ENCODE results near the gene LPP. TPM values are rescaled to one million over a fixed set of nuclear protein-coding genes. Genes with fewer than 3 reads are reported as not detected.

LPP gene
- total and polyA plus RNA-seq, 2 of the 13 experiments (the other 11 are each of a cell fraction or from before 2014, with no cell fraction given): 19.2 to 29.9 TPM

- TF ChIP-seq ZNF407 (CRISPR knock-in tag; IDR thresholded peaks at IDR 0.05; ENCODE audit: not compliant biosample characterization) (no peak), RFX3 (CRISPR knock-in tag; IDR thresholded peaks at IDR 0.05) (peak; percentile 26; the same call in 1 of the 2 replicates), ZFP90 (CRISPR knock-in tag; IDR thresholded peaks at IDR 0.05; ENCODE audit: borderline replicate concordance) (peak; percentile 86; the same call in 1 of the 2 replicates), HMG20A (CRISPR knock-in tag; IDR thresholded peaks at IDR 0.05; ENCODE audit: borderline replicate concordance) (peak; percentile 99), STAT6 (CRISPR knock-in tag; IDR thresholded peaks at IDR 0.05; ENCODE audit: borderline replicate concordance) (peak; percentile 96), IRF9 (CRISPR knock-in tag; IDR thresholded peaks at IDR 0.05; ENCODE audit: borderline replicate concordance) (no peak), NR3C1 (CRISPR knock-in tag; IDR thresholded peaks at IDR 0.05) (no peak), ZNF234 (CRISPR knock-in tag; conservative IDR thresholded peaks at IDR 0.05) (no peak), SMYD3 (CRISPR knock-in tag; IDR thresholded peaks at IDR 0.05) (peak; percentile 55; the same call in 1 of the 2 replicates), GZF1 (CRISPR knock-in tag; IDR thresholded peaks at IDR 0.05) (no peak), PCBP1 (IDR thresholded peaks at IDR 0.05; ENCODE audit: borderline replicate concordance, low read depth, low read length) (no peak), MTF1 (CRISPR knock-in tag; IDR thresholded peaks at IDR 0.05) (peak; percentile 73; the same call in 1 of the 2 replicates), ZNF564 (CRISPR knock-in tag; IDR thresholded peaks at IDR 0.05) (no peak), ZBTB10 (CRISPR knock-in tag; IDR thresholded peaks at IDR 0.05; ENCODE audit: borderline replicate concordance) (peak; percentile 76; the same call in 1 of the 2 replicates), ZFP82 (CRISPR knock-in tag; IDR thresholded peaks at IDR 0.05; ENCODE audit: borderline replicate concordance) (no peak)
Measured at GRCh38 chr3:188746291-188746783, 592.4 kb downstream of the LPP start (continued).
